Sigmoid colon (tissue), 7 donors: ENCODE results near the gene PLXNA1. TPM values are rescaled to one million over a fixed set of nuclear protein-coding genes. Genes with fewer than 3 reads are reported as not detected.

Experiments
- DNase-seq: peaks from one replicate; pipeline ENCODE4 v3.0.0-alpha.2; 2019
- H3K27ac ChIP-seq, 4 donors: fragments of 200-600 bp; sonication (generic); one replicate each; pipeline ENCODE4 v1.5.1; 2016 to 2019; ENCODE audit warnings: mild to moderate bottlenecking in 1 of 4
- H3K27me3 ChIP-seq, 3 donors: fragments of 200-600 bp; sonication (generic); one replicate each; pipeline ENCODE4 v1.5.1; 2019; ENCODE audit warnings: mild to moderate bottlenecking in 1 of 3
- H3K36me3 ChIP-seq, 4 donors: fragments of 200-600 bp; sonication (generic); one replicate each; pipeline ENCODE4 v1.5.1; 2016 to 2019
- H3K4me1 ChIP-seq, 4 donors: fragments of 200-600 bp; sonication (generic); one replicate each; pipeline ENCODE4 v1.5.1; 2017 to 2019
- H3K4me3 ChIP-seq, 4 donors: fragments of 200-600 bp; sonication (generic); one replicate each; pipeline ENCODE4 v1.5.1; 2017 to 2019; ENCODE audit warnings: mild to moderate bottlenecking in 2 of 4, moderate library complexity in 1 of 4
- H3K9me3 ChIP-seq, 4 donors: fragments of 200-600 bp in 3 of 4; sonication (generic) in 3 of 4; one replicate each; pipeline versions ENCODE4 v1.5.1 to v1.6.1; 2013 to 2019
- EP300 ChIP-seq, 4 donors: sonication (generic); formaldehyde crosslinking; IDR thresholded peaks; one replicate each; pipeline ENCODE4 v1.6.1; 2017; ENCODE audit warnings: antibody characterized with exemption in 4 of 4
- POLR2A ChIP-seq, 2 donors: fragments of 450-650 bp; IDR thresholded peaks; one replicate each; pipeline ENCODE4 v1.6.1; 2016; ENCODE audit warnings: antibody characterized with exemption in 2 of 2, mild to moderate bottlenecking in 2 of 2, moderate library complexity in 2 of 2
- POLR2AphosphoS5 ChIP-seq, 4 donors: sonication (generic); formaldehyde crosslinking; IDR thresholded peaks; one replicate each; pipeline ENCODE4 v1.6.1; 2017; ENCODE audit warnings: antibody characterized with exemption in 4 of 4
- WGBS, 2 donors: extraction: QIAGEN DNeasy Blood & Tissue Kit; methylation state at CpG; one replicate each; pipeline ENCODE4 v1.1.7; 2013; 5-methylcytosine and 5-hydroxymethylcytosine counted together
- intact Hi-C: fragments of 100-400 bp; cut with DNase I; formaldehyde crosslinking; loops from one replicate; pipeline ENCODE4 v1.15.1; 2023
- polyA plus RNA-seq, 3 donors: library from polyadenylated mRNA; stranded (reverse); fragments of 200-250 nt; gene quantifications; one replicate each; pipeline ENCODE4 v1.2.3, GENCODE V29; 2013
- total RNA-seq, 4 donors: library from RNA; depleted of rRNA; stranded (reverse); fragments of >200 nt; gene quantifications; one replicate each; pipeline ENCODE4 v1.1.0, GENCODE V29; 2016
- TF ChIP-seq, protein P1 (sequence below), 4 experiments: fragments of 450-650 bp in 3 of 4; fragments of 200-600 bp in 1 of 4; IDR thresholded peaks; one replicate each; pipeline ENCODE4 v1.5.1; 2016 to 2019; ENCODE audit warnings: antibody characterized with exemption in 4 of 4, mild to moderate bottlenecking in 3 of 4, moderate library complexity in 2 of 4
- donor health status: healthy with polysubstance abuse.
- donor health status: Bipolar disorder and iron deficiency.
- donor health status: healthy.

PLXNA1 gene
- total and polyA plus RNA-seq, 7 donors, result 0.60 to 29.6 (median 8.2) TPM

DNA sequence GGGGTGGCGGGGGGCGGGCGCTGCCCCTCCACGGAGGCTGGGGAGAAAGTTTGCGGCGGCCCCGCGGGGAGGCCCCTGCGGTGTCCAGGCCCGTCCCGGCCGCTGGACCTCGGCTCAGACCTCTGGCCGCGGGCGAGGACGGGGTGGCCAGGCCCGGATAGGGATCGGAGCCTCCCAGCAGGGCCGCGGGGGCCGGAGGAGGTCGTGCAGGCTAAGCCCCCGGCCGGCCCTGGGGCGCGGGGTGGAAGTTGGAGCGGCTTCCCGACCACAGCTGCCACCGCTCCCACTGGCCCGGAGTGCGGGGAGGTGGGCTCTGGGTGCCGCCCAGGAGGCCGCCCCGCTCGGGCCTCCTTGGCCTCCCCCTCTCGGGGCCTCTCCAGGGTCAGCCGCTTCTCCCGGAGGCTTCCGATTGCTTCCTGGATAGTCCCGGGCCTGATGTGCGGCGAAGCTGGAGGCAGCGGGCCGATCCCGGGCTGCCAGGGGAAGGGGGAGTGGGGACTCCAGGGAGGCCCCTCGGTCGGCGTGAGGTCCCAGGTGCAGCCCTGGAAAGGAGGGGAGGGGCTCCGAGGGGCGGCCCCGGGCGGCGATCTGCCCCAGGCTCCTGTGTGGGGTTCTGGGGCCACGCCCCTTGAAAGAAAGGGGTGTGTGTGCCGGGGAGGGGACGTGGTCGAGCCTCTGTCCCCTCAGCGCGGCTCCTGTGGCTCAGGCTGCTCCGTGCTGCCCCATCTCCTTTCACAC, 907 bp downstream of the PLXNA1 start:
- peak overlapping the region; percentile 15 to 56 (median 44) for H3K27ac ChIP-seq
- H3K4me1 ChIP-seq, result peaks cover 0 to 38% (median 28%) of the 10 kb centered on the region in 4 donors
- 1 to 2% methylated on average over 61 of the region's 61 CpGs for WGBS, 2 donors
- peak overlapping the region; percentile 78 to 93 (median 82) for H3K4me3 ChIP-seq
- TF ChIP-seq POLR2AphosphoS5 (IDR thresholded peaks at IDR 0.05) (no peak), POLR2A (IDR thresholded peaks at IDR 0.05) (no peak), EP300 (IDR thresholded peaks at IDR 0.05) (no peak)
- TF ChIP-seq, protein P1, sequence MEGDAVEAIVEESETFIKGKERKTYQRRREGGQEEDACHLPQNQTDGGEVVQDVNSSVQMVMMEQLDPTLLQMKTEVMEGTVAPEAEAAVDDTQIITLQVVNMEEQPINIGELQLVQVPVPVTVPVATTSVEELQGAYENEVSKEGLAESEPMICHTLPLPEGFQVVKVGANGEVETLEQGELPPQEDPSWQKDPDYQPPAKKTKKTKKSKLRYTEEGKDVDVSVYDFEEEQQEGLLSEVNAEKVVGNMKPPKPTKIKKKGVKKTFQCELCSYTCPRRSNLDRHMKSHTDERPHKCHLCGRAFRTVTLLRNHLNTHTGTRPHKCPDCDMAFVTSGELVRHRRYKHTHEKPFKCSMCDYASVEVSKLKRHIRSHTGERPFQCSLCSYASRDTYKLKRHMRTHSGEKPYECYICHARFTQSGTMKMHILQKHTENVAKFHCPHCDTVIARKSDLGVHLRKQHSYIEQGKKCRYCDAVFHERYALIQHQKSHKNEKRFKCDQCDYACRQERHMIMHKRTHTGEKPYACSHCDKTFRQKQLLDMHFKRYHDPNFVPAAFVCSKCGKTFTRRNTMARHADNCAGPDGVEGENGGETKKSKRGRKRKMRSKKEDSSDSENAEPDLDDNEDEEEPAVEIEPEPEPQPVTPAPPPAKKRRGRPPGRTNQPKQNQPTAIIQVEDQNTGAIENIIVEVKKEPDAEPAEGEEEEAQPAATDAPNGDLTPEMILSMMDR (IDR thresholded peaks at IDR 0.05), result no peak
- H3K9me3 ChIP-seq, result no peaks in the 10 kb centered on the region
- DNase-seq, result no peak
- intact Hi-C loops, result loop anchor here (2.0 to 10.0 kb wide), 6 partner anchors 231 to 1071 kb away; partner anchors contain the start of gene SEC61A1
- no peaks in the 10 kb centered on the region for H3K27me3 ChIP-seq
- peaks cover 0 to 7% (median 2%) of the 10 kb centered on the region in 4 donors for H3K36me3 ChIP-seq

DNA sequence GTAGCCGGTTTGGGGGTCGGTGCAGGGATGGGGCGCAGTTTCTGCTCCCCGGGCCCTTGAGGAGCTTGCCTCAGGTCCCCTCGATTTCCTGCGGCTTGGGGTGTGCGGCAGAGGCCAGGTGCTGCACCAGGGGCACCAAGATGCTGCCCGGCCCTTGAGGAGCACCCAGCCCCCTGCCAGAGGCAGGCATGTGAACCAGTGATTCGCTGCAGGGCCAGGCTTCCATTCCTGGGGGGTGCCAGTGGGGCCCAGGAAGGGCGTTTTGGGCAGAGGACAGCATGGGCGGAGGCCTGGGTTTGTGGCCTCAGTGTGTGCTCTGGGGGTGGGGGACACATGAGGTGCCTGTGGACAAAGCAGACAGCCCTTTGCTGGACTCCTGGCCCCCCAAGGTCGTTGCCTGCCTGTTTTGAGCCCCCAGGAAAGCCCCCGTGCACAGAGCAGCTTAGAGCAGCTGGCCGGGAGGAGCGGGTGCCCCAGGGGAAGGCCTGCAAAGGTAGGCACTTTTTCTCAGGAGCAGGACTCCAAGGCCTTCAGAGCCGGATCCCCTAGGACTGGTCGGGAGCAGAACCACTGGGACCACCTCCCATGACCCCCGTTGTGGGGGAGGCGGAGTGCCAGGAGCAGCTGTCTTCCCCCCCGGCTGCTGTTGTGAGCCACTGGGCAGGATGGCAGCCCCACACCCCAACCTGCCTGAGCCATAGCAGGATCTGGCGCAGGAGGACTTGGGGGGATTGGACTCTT, 1.6 kb downstream of the PLXNA1 start:
- H3K27ac ChIP-seq, result peak overlapping the region in 2 of 4 donors; percentile 48 to 56
- H3K36me3 ChIP-seq, result peaks cover 0 to 14% (median 3%) of the 10 kb centered on the region in 4 donors

DNA sequence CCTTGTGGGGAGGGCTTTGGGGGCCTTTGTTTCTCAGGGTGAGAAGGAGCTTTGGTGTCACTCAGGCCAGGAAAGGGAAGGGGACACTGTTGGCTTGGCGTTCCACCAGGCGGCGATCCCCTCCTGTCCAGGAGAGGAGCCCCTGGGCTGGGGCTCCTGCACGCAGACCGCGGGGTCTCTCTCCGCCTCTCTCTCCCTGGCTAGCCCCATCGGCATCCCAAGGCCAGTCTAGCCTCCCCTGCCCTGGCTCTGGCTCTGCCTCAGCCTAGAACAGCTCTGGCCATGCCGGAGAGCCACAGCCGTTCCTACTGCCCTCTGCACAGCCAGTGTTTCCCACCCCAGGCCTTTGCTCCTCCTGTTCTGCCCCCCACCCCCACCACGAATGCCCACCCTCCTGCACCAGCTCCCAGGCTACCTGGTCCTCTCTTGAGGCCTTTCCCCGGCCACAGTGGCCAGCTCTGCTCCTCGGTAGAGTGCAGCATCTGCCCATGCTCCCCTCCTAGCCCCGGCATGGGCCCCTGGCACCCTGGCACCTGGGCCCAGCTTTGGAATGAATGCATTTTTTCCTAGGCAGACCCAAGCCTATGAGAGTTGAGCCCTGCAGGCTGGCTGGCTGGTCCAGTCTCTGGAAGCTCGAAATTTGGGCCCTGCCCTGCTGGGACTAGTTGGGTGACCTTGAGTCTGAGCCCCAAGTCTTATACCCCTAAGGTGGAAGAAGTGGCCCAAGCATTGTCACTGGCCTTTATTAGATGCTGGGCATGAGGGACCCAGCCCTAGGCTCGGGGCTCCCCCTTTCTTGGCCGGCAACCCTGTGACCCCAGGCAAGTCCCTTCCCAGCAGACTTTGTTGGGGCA, 2.4 kb downstream of the PLXNA1 start:
- H3K4me3 ChIP-seq, result no peak overlapping the region
- WGBS, 2 donors, result 85 to 88% methylated on average over 17 of the region's 17 CpGs
- DNase-seq, result no peak
- peaks cover 0 to 20% (median 6%) of the 10 kb centered on the region in 4 donors for H3K36me3 ChIP-seq
- H3K27ac ChIP-seq, result no peak overlapping the region
- intact Hi-C loops, result loop anchor here (10.0 kb wide), 1 partner anchor 1069 kb away; the partner anchor contains the start of gene SEC61A1
- TF ChIP-seq POLR2A (IDR thresholded peaks at IDR 0.05) (no peak), EP300 (IDR thresholded peaks at IDR 0.05) (no peak), POLR2AphosphoS5 (IDR thresholded peaks at IDR 0.05) (no peak)
- TF ChIP-seq, protein P1 (IDR thresholded peaks at IDR 0.05), result no peak
- no peaks in the 10 kb centered on the region for H3K27me3 ChIP-seq
- no peaks in the 10 kb centered on the region for H3K9me3 ChIP-seq
- peaks cover 0 to 38% (median 28%) of the 10 kb centered on the region in 4 donors for H3K4me1 ChIP-seq

More for the DNA sequence above, 1.6 kb downstream of the PLXNA1 start:
- intact Hi-C loops, result loop anchor here (5.0 to 10.0 kb wide), 4 partner anchors 277 to 1070 kb away; partner anchors contain the start of gene SEC61A1
- no peak for TF ChIP-seq EP300 (IDR thresholded peaks at IDR 0.05)
- TF ChIP-seq, protein P1 (IDR thresholded peaks at IDR 0.05), result no peak
- no peak for TF ChIP-seq POLR2A (IDR thresholded peaks at IDR 0.05)
- TF ChIP-seq POLR2AphosphoS5 (IDR thresholded peaks at IDR 0.05), result no peak
- Histone ChIP-seq H3K27me3 (no peaks in the 10 kb centered on the region), H3K9me3 (no peaks in the 10 kb centered on the region), H3K4me1 (peaks cover 0 to 38% (median 28%) of the 10 kb centered on the region in 4 donors), H3K4me3 (peak overlapping the region; percentile 78 to 93 (median 82))
- DNase-seq, result no peak
- 68 to 72% methylated on average over 21 of the region's 21 CpGs for WGBS, 2 donors

DNA sequence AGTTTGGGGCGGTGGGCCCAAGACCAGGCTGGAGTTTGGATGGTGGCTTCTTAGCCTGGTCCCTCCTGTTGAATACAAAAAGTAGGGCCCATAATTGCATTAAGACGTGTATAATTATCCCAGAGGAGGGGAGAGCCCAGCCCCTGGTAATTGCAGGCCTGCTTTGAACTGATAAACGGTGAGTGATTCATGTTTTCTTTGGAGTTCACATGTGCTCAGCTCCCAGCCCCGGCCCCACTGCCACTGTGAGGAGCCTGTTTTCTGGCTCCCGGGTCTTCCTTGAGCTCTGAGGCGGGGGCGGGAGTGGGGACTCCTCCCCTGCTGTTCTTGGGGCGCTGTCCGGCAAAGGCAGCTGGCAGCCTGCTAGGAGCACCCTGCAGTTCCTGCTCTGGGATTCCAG, 3.1 kb downstream of the PLXNA1 start:
- Histone ChIP-seq H3K4me3 (no peak overlapping the region), H3K36me3 (peaks cover 0 to 22% (median 7%) of the 10 kb centered on the region in 4 donors), H3K4me1 (peaks cover 0 to 38% (median 28%) of the 10 kb centered on the region in 4 donors), H3K27ac (no peak overlapping the region), H3K9me3 (no peaks in the 10 kb centered on the region), H3K27me3 (no peaks in the 10 kb centered on the region)
- intact Hi-C loops, result loop anchor here (10.0 kb wide), 1 partner anchor 1069 kb away; the partner anchor contains the start of gene SEC61A1
- DNase-seq, result no peak
- 38 to 71% methylated on average over 9 of the region's 9 CpGs for WGBS, 2 donors
- TF ChIP-seq, protein P1 (IDR thresholded peaks at IDR 0.05), result no peak
- TF ChIP-seq POLR2A (IDR thresholded peaks at IDR 0.05) (no peak), POLR2AphosphoS5 (IDR thresholded peaks at IDR 0.05) (no peak), EP300 (IDR thresholded peaks at IDR 0.05) (no peak)
